22Rv1 (cell line): ENCODE data around the gene IGLON5.

ENCODE experiments used
- H3K27ac ChIP-seq: fragments of 450-650 bp; 2 replicates; pipeline ENCODE4 v1.5.1; 2017
- CTCF ChIP-seq: fragments of 450-650 bp; IDR thresholded peaks from 2 replicates; pipeline ENCODE4 v1.5.1; 2017; ENCODE audit warnings: mild to moderate bottlenecking
- ZFX ChIP-seq: fragments of 450-650 bp; IDR thresholded peaks from 2 replicates; pipeline ENCODE4 v1.6.1; 2017; ENCODE audit warnings: antibody characterized with exemption, borderline replicate concordance

IGLON5 gene

GRCh38 chr19:51311351-51312257 lies at the start of gene IGLON5:
Gene IGLON5 (plus strand): TSS chr19:51311644. CDS start chr19:51311848, 204 bp downstream.
- H3K27ac ChIP-seq = no peak within 1 kb of the TSS
- TF ChIP-seq CTCF = no peak
- no peak for TF ChIP-seq ZFX

GRCh38 chr19:51263808-51264207 lies 47.6 kb upstream of the IGLON5 start:
- TF ChIP-seq CTCF (no peak), ZFX (no peak)
- H3K27ac ChIP-seq = no peak overlapping the region

- H3K27ac ChIP-seq = no peak overlapping the region
- TF ChIP-seq ZFX = no peak
- no peak for TF ChIP-seq CTCF
These were observed 40.4 kb upstream of the IGLON5 start for GRCh38 chr19:51271067-51271466.

GRCh38 chr19:51272183-51272810 lies 39.1 kb upstream of the IGLON5 start:
- no peak for TF ChIP-seq ZFX
- TF ChIP-seq CTCF = no peak

GRCh38 chr19:51274049-51274770 lies 37.2 kb upstream of the IGLON5 start:
- TF ChIP-seq CTCF (no peak), ZFX (no peak)
- no peak overlapping the region for H3K27ac ChIP-seq

More at GRCh38 chr19:51272183-51272810, 39.1 kb upstream of the IGLON5 start:
- no peak overlapping the region for H3K27ac ChIP-seq

GRCh38 chr19:51277112-51277511 lies 34.3 kb upstream of the IGLON5 start:
- no peak overlapping the region for H3K27ac ChIP-seq
- TF ChIP-seq CTCF (no peak), ZFX (no peak)
